ENCODE measurements around the gene PRDM5. TPM values are rescaled to one million over a fixed set of nuclear protein-coding genes. Genes with fewer than 3 reads are reported as not detected.

The PRDM5 gene
- total RNA-seq, 1 donor from 2014 or later, result 6.5 TPM

DNA sequence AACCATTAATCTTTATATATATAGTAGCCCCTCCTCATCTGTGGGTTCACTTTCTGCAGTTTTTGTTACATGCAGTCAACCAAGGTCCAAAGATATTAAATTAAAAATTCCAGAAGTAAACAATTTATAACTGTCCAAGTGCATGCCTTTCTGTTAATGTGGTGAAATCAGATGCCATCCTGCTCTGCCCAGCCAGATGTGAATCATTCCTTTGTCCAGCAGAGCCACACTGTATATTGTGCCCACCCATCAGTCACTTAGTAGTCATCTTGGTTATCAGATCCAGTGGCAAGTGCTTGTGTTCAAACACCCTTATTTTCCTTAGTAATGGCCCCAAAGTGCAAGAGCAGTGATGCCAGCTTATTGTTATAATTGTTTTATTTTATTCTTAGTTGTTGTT lies 17.2 kb upstream of the PRDM5 start:
- Mint-ChIP-seq H3K4me1 (ENCODE audit: low read depth, unreplicated experiment) (no peaks in the 10 kb centered on the region), H3K9me3 (ENCODE audit: unreplicated experiment) (no peaks in the 10 kb centered on the region), H3K27ac (ENCODE audit: unreplicated experiment) (no peak overlapping the region), H3K4me3 (ENCODE audit: unreplicated experiment) (no peak overlapping the region), H3K27me3 (ENCODE audit: low read depth, unreplicated experiment) (no peaks in the 10 kb centered on the region), H3K36me3 (ENCODE audit: low read depth, unreplicated experiment) (no peaks in the 10 kb centered on the region)
- no peaks in the 10 kb centered on the region for H3K9me3 ChIP-seq (ENCODE audit: insufficient read depth, low read depth, low read length)
- H3K4me2 ChIP-seq (ENCODE audit: low read length), result no peak overlapping the region
- no peak for DNase-seq (ENCODE audit: low read depth)
- H3K4me1 ChIP-seq (ENCODE audit: insufficient read depth, low read length), result no peaks in the 10 kb centered on the region
- H3K4me3 ChIP-seq (ENCODE audit: insufficient read depth, low read depth, low read length), result no peak overlapping the region
- H4K20me1 ChIP-seq (ENCODE audit: insufficient read depth, low read length), result no peaks in the 10 kb centered on the region
- FAIRE-seq, result no peak
- no peaks in the 10 kb centered on the region for H3K27me3 ChIP-seq (ENCODE audit: insufficient read depth, low read length)
- no peak overlapping the region for H3K27ac ChIP-seq (ENCODE audit: low read depth, low read length)
- no peak overlapping the region for H3K9ac ChIP-seq (ENCODE audit: low read length)
- no peaks in the 10 kb centered on the region for H3K79me2 ChIP-seq (ENCODE audit: insufficient read depth, low read length)
- TF ChIP-seq EZH2 (IDR thresholded peaks at IDR 0.05; ENCODE audit: insufficient read depth, low read length) (no peak), CTCF (IDR thresholded peaks at IDR 0.05; ENCODE audit: insufficient read depth, low read depth, low read length) (no peak)
- no peaks in the 10 kb centered on the region for H3K36me3 ChIP-seq (ENCODE audit: insufficient read depth, low read length)
- H2AFZ ChIP-seq (ENCODE audit: low read depth, low read length), result no peak overlapping the region

- H3K27ac ChIP-seq (ENCODE audit: low read depth, low read length), result no peak overlapping the region
- no peak overlapping the region for H3K9ac ChIP-seq (ENCODE audit: low read length)
- Mint-ChIP-seq H3K27me3 (ENCODE audit: low read depth, unreplicated experiment) (no peaks in the 10 kb centered on the region), H3K4me1 (ENCODE audit: low read depth, unreplicated experiment) (no peaks in the 10 kb centered on the region), H3K9me3 (ENCODE audit: unreplicated experiment) (peaks cover 3% of the 10 kb centered on the region), H3K27ac (ENCODE audit: unreplicated experiment) (no peak overlapping the region), H3K4me3 (ENCODE audit: unreplicated experiment) (no peak overlapping the region), H3K36me3 (ENCODE audit: low read depth, unreplicated experiment) (no peaks in the 10 kb centered on the region)
- no peak for TF ChIP-seq CTCF (IDR thresholded peaks at IDR 0.05; ENCODE audit: insufficient read depth, low read depth, low read length)
- TF ChIP-seq EZH2 (IDR thresholded peaks at IDR 0.05; ENCODE audit: insufficient read depth, low read length), result no peak
- H3K9me3 ChIP-seq (ENCODE audit: insufficient read depth, low read depth, low read length), result no peaks in the 10 kb centered on the region
- H4K20me1 ChIP-seq (ENCODE audit: insufficient read depth, low read length), result no peaks in the 10 kb centered on the region
- DNase-seq (ENCODE audit: low read depth) (no peak), FAIRE-seq (no peak)
- no peak overlapping the region for H3K4me2 ChIP-seq (ENCODE audit: low read length)
- no peak overlapping the region for H2AFZ ChIP-seq (ENCODE audit: low read depth, low read length)
- no peaks in the 10 kb centered on the region for H3K27me3 ChIP-seq (ENCODE audit: insufficient read depth, low read length)
- H3K36me3 ChIP-seq (ENCODE audit: insufficient read depth, low read length), result no peaks in the 10 kb centered on the region
- no peaks in the 10 kb centered on the region for H3K79me2 ChIP-seq (ENCODE audit: insufficient read depth, low read length)
- no peaks in the 10 kb centered on the region for H3K4me1 ChIP-seq (ENCODE audit: insufficient read depth, low read length)
- H3K4me3 ChIP-seq (ENCODE audit: insufficient read depth, low read depth, low read length), result no peak overlapping the region
Observed at GRCh38 chr4:120929847-120930246, 7.3 kb upstream of the PRDM5 start.

- Mint-ChIP-seq H3K27me3 (ENCODE audit: low read depth, unreplicated experiment) (no peaks in the 10 kb centered on the region), H3K36me3 (ENCODE audit: low read depth, unreplicated experiment) (no peaks in the 10 kb centered on the region), H3K4me3 (ENCODE audit: unreplicated experiment) (no peak overlapping the region), H3K4me1 (ENCODE audit: low read depth, unreplicated experiment) (no peaks in the 10 kb centered on the region), H3K9me3 (ENCODE audit: unreplicated experiment) (peaks cover 3% of the 10 kb centered on the region), H3K27ac (ENCODE audit: unreplicated experiment) (no peak overlapping the region)
- H3K27ac ChIP-seq (ENCODE audit: low read depth, low read length), result no peak overlapping the region
- no peak overlapping the region for H2AFZ ChIP-seq (ENCODE audit: low read depth, low read length)
- no peaks in the 10 kb centered on the region for H3K27me3 ChIP-seq (ENCODE audit: insufficient read depth, low read length)
- no peak overlapping the region for H3K4me2 ChIP-seq (ENCODE audit: low read length)
- peak; percentile 2 for DNase-seq (ENCODE audit: low read depth)
- H3K79me2 ChIP-seq (ENCODE audit: insufficient read depth, low read length), result no peaks in the 10 kb centered on the region
- H3K4me3 ChIP-seq (ENCODE audit: insufficient read depth, low read depth, low read length), result no peak overlapping the region
- no peaks in the 10 kb centered on the region for H4K20me1 ChIP-seq (ENCODE audit: insufficient read depth, low read length)
- no peaks in the 10 kb centered on the region for H3K36me3 ChIP-seq (ENCODE audit: insufficient read depth, low read length)
- H3K4me1 ChIP-seq (ENCODE audit: insufficient read depth, low read length), result no peaks in the 10 kb centered on the region
- FAIRE-seq, result no peak
- no peaks in the 10 kb centered on the region for H3K9me3 ChIP-seq (ENCODE audit: insufficient read depth, low read depth, low read length)
- TF ChIP-seq EZH2 (IDR thresholded peaks at IDR 0.05; ENCODE audit: insufficient read depth, low read length) (no peak), CTCF (IDR thresholded peaks at IDR 0.05; ENCODE audit: insufficient read depth, low read depth, low read length) (no peak)
- H3K9ac ChIP-seq (ENCODE audit: low read length), result no peak overlapping the region
Observed at GRCh38 chr4:120927801-120928409, 5.4 kb upstream of the PRDM5 start.
